PFSK-1 (cell line): ENCODE results near the gene PALD1.

ENCODE experiments used
- POLR2AphosphoS5 ChIP-seq: IDR thresholded peaks from 2 replicates; pipeline ENCODE4 v1.6.1; 2012; ENCODE audit warnings: low read depth, mild to moderate bottlenecking, control low read depth, low read length, moderate library complexity
- REST ChIP-seq, 2 experiments: IDR thresholded peaks; 2 replicates each; pipeline versions ENCODE4 v1.6.1 to v1.8.0; 2011 to 2012; ENCODE audit warnings: low read depth in 2 of 2, low read length in 2 of 2, control low read depth in 1 of 2, inconsistent platforms in 1 of 2, mild to moderate bottlenecking in 1 of 2, moderate library complexity in 1 of 2; ENCODE audit not compliant: insufficient read depth in 1 of 2

DNA sequence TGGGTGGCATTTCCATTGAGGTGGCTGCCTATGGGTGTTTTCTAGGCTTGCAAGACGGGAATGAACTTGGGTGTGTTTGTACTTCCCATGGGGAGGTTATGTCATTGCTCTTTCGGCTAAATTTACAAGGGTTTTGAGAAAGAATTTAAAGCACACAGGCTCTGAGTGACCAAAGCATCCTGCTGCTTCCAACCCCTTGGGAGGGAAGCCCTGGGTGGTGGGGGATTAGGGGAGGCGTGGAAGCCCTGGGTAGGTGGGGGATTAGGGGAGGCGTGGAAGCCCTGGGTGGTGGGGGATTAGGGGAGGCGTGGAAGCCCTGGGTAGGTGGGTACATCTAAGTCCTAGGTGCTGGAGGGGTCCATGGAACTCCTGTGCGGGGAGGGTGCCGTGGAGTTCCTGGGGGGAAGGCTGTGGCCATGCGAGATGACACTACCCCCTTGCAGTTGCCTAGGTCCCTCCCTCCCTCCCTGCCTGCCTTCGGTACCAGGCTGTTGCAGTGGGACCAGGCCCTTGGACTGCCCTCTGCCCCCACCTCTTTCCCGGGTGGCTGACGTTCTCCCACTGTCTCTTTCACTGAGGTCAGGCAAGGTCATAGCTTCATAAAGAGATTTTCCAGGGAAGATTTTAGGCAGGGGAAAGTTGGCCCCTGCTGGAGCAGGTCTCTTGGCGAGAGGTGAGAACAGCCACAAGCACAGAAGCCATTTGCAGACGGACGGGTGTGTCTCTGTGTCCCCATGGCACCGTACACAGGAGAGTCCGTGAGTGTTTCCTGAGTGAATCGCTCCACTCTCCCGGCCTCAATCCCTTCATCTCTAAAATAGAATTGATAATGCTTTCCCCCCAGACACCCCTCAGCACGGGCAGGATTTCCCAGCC is 104.5 kb downstream of the PALD1 start:
- TF ChIP-seq POLR2AphosphoS5 (no peak), REST (IDR thresholded peaks at IDR 0.05; ENCODE audit: insufficient read depth in 1 of 2, low read depth in 2 of 2, low read length in 2 of 2) (no peak)
